ENCODE results near the gene CETP. TPM values are rescaled to one million over a fixed set of nuclear protein-coding genes. Genes with fewer than 3 reads are reported as not detected.

CETP gene
- total and polyA plus RNA-seq, 9 of the 15 experiments (the other 6 are each of a cell fraction or from before 2014, with no cell fraction given) = 0.07 to 0.11 TPM; not detected in 7

DNA sequence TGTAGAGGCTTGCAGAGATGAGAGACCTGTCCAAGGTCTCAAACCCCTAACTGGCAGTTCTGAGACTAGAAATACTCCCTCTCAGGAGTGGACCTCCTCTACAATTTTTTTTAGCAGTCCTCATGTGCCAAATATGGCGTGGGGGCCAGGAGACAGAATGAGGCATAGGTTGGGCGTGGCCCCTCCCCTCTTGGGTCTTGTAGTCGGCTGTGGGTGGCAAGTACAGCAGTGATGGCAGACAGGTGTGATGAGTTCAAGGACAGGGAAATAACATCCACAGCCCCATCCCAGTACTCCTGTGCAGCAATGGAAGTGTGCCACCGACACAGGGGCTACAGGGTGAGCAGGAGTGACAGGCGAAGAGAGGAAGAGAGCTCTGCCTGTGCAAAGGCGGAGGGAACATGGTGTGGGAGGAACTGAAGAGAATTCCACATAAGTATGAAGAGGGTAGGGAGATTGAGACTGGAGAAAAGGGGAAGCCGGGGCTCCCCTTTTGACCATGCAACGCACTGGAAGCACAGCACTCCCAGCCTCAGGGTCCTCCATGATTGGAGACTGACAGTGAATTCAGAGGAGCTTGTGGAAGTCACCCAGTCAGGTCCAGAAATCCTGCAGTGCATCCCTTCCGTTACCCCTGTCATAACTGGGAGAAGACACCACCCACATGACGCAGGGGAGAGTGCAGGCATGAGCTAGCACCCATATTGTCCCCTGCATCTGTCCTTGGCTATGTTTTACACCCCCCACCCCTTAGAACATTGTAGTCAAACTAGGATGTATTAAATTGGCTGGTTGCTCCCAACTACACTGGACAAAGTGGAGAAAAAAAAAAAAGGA, 14.8 kb upstream of the CETP start (continued):
- TF ChIP-seq, protein P1, sequence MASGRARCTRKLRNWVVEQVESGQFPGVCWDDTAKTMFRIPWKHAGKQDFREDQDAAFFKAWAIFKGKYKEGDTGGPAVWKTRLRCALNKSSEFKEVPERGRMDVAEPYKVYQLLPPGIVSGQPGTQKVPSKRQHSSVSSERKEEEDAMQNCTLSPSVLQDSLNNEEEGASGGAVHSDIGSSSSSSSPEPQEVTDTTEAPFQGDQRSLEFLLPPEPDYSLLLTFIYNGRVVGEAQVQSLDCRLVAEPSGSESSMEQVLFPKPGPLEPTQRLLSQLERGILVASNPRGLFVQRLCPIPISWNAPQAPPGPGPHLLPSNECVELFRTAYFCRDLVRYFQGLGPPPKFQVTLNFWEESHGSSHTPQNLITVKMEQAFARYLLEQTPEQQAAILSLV (tag; IDR thresholded peaks at IDR 0.05) = no peak
- TF ChIP-seq MTF1 (CRISPR knock-in tag; IDR thresholded peaks at IDR 0.05; ENCODE audit: borderline replicate concordance) (no peak), EHMT2 (IDR thresholded peaks at IDR 0.05) (no peak), CBFB (CRISPR knock-in tag; IDR thresholded peaks at IDR 0.05) (no peak), ZNF780A (CRISPR knock-in tag; IDR thresholded peaks at IDR 0.05) (no peak), SRF (CRISPR knock-in tag; IDR thresholded peaks at IDR 0.05) (peak in 1 of 2 experiments; percentile 95; a peak in 2 of 4 replicates), ZNF282 (CRISPR knock-in tag; IDR thresholded peaks at IDR 0.05) (no peak), ZNF124 (CRISPR knock-in tag; IDR thresholded peaks at IDR 0.05) (no peak), XRCC4 (IDR thresholded peaks at IDR 0.05; ENCODE audit: extremely low read depth, insufficient read depth, insufficient read length) (no peak), POLR2AphosphoS2 (IDR thresholded peaks at IDR 0.05; ENCODE audit: low read length) (peak; percentile 83)
- TF ChIP-seq, protein P2, sequence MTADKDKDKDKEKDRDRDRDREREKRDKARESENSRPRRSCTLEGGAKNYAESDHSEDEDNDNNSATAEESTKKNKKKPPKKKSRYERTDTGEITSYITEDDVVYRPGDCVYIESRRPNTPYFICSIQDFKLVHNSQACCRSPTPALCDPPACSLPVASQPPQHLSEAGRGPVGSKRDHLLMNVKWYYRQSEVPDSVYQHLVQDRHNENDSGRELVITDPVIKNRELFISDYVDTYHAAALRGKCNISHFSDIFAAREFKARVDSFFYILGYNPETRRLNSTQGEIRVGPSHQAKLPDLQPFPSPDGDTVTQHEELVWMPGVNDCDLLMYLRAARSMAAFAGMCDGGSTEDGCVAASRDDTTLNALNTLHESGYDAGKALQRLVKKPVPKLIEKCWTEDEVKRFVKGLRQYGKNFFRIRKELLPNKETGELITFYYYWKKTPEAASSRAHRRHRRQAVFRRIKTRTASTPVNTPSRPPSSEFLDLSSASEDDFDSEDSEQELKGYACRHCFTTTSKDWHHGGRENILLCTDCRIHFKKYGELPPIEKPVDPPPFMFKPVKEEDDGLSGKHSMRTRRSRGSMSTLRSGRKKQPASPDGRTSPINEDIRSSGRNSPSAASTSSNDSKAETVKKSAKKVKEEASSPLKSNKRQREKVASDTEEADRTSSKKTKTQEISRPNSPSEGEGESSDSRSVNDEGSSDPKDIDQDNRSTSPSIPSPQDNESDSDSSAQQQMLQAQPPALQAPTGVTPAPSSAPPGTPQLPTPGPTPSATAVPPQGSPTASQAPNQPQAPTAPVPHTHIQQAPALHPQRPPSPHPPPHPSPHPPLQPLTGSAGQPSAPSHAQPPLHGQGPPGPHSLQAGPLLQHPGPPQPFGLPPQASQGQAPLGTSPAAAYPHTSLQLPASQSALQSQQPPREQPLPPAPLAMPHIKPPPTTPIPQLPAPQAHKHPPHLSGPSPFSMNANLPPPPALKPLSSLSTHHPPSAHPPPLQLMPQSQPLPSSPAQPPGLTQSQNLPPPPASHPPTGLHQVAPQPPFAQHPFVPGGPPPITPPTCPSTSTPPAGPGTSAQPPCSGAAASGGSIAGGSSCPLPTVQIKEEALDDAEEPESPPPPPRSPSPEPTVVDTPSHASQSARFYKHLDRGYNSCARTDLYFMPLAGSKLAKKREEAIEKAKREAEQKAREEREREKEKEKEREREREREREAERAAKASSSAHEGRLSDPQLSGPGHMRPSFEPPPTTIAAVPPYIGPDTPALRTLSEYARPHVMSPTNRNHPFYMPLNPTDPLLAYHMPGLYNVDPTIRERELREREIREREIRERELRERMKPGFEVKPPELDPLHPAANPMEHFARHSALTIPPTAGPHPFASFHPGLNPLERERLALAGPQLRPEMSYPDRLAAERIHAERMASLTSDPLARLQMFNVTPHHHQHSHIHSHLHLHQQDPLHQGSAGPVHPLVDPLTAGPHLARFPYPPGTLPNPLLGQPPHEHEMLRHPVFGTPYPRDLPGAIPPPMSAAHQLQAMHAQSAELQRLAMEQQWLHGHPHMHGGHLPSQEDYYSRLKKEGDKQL (CRISPR knock-in tag; IDR thresholded peaks at IDR 0.05; ENCODE audit: borderline replicate concordance) = no peak
- TF ChIP-seq, protein P3, sequence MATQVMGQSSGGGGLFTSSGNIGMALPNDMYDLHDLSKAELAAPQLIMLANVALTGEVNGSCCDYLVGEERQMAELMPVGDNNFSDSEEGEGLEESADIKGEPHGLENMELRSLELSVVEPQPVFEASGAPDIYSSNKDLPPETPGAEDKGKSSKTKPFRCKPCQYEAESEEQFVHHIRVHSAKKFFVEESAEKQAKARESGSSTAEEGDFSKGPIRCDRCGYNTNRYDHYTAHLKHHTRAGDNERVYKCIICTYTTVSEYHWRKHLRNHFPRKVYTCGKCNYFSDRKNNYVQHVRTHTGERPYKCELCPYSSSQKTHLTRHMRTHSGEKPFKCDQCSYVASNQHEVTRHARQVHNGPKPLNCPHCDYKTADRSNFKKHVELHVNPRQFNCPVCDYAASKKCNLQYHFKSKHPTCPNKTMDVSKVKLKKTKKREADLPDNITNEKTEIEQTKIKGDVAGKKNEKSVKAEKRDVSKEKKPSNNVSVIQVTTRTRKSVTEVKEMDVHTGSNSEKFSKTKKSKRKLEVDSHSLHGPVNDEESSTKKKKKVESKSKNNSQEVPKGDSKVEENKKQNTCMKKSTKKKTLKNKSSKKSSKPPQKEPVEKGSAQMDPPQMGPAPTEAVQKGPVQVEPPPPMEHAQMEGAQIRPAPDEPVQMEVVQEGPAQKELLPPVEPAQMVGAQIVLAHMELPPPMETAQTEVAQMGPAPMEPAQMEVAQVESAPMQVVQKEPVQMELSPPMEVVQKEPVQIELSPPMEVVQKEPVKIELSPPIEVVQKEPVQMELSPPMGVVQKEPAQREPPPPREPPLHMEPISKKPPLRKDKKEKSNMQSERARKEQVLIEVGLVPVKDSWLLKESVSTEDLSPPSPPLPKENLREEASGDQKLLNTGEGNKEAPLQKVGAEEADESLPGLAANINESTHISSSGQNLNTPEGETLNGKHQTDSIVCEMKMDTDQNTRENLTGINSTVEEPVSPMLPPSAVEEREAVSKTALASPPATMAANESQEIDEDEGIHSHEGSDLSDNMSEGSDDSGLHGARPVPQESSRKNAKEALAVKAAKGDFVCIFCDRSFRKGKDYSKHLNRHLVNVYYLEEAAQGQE (IDR thresholded peaks at IDR 0.05; ENCODE audit: borderline replicate concordance) = peak; percentile 54
- TF ChIP-seq, protein P3 (CRISPR knock-in tag; IDR thresholded peaks at IDR 0.05; ENCODE audit: low read depth) = no peak

Measured in K562 (cell line).